Activated CD4-positive, alpha-beta T cell treated with anti-CD3 and anti-CD28 coated beads, Interleukin-2, amount 10 ng/mL, durations not matched to agents 24 days and 14 days (primary cell): ENCODE measurements around the gene THADA. TPM values are rescaled to one million over a fixed set of nuclear protein-coding genes. Genes with fewer than 3 reads are reported as not detected.
"Not testable (repeated sequence)": the region's sequence is repeated elsewhere in the genome, so short reads cannot be mapped to it uniquely, and the experiment has no call there.

Experiments
- DNase-seq: peaks from one replicate; pipeline ENCODE4 v3.0.0; 2022
- H3K27ac Mint-ChIP-seq: one replicate; pipeline ENCODE4 v1.8.0; 2022; ENCODE audit warnings: mild to moderate bottlenecking, mixed read lengths
- H3K27me3 Mint-ChIP-seq: one replicate; pipeline ENCODE4 v1.8.0; 2022; ENCODE audit warnings: mixed read lengths
- H3K36me3 Mint-ChIP-seq: one replicate; pipeline ENCODE4 v1.8.0; 2022; ENCODE audit warnings: low read depth, mild to moderate bottlenecking, mixed read lengths
- H3K4me1 Mint-ChIP-seq: one replicate; pipeline ENCODE4 v1.8.0; 2021; ENCODE audit warnings: mixed read lengths
- H3K4me3 Mint-ChIP-seq: one replicate; pipeline ENCODE4 v1.8.0; 2022; ENCODE audit warnings: mild to moderate bottlenecking, moderate library complexity, mixed read lengths
- H3K9me3 Mint-ChIP-seq: one replicate; pipeline ENCODE4 v1.8.0; 2021; ENCODE audit warnings: mixed read lengths
- intact Hi-C: fragments of 100-400 bp; cut with micrococcal nuclease; formaldehyde crosslinking; loops from one replicate; pipeline ENCODE4 v1.15.1; 2023
- total RNA-seq: library from RNA; stranded (reverse); gene quantifications from 2 replicates; pipeline ENCODE4 v1.2.3, GENCODE V29; 2022

Gene THADA
- 41.6 and 55.4 TPM in 2 replicates for total RNA-seq

GRCh38 chr2:43595603-43596412 is at the start of gene THADA:
Gene THADA (minus strand): TSS chr2:43596038. CDS start chr2:43592392, 3,646 bp downstream.
- H3K9me3 Mint-ChIP-seq: no peaks in the 10 kb centered on the region
- peak; percentile 99 for DNase-seq
- H3K4me3 Mint-ChIP-seq: peak within 1 kb of the TSS; percentile 98
- no peaks in the 10 kb centered on the region for H3K27me3 Mint-ChIP-seq
- H3K36me3 Mint-ChIP-seq: peaks cover 14% of the 10 kb centered on the region
- intact Hi-C loops: loop anchor here (2.0 to 5.0 kb wide), 3 partner anchors 369 to 465 kb away; partner anchors contain the start of genes LRPPRC and ZFP36L2
- peaks cover 28% of the 10 kb centered on the region for H3K4me1 Mint-ChIP-seq
- peak within 1 kb of the TSS; percentile 99 for H3K27ac Mint-ChIP-seq

- H3K27ac Mint-ChIP-seq: no peak overlapping the region
- peaks cover 21% of the 10 kb centered on the region for H3K27me3 Mint-ChIP-seq
- H3K4me1 Mint-ChIP-seq: no peaks in the 10 kb centered on the region
- DNase-seq: peak; percentile 8
- H3K4me3 Mint-ChIP-seq: no peak overlapping the region
- intact Hi-C loops: no loop called here
- peaks cover 4% of the 10 kb centered on the region for H3K9me3 Mint-ChIP-seq
- H3K36me3 Mint-ChIP-seq: no peaks in the 10 kb centered on the region
Observed at GRCh38 chr2:43643680-43644079, 47.8 kb upstream of the THADA start.

- peak; percentile 0 for DNase-seq
- Mint-ChIP-seq H3K4me3 (no peak overlapping the region), H3K4me1 (peaks cover 3% of the 10 kb centered on the region), H3K27ac (no peak overlapping the region), H3K27me3 (peaks cover 27% of the 10 kb centered on the region), H3K9me3 (peaks cover 4% of the 10 kb centered on the region), H3K36me3 (no peaks in the 10 kb centered on the region)
- intact Hi-C loops: no loop called here
Observed at GRCh38 chr2:43642363-43642762, 46.5 kb upstream of the THADA start.

- intact Hi-C loops: loop anchor here (5.0 kb wide), 1 partner anchor 135 kb away; the partner anchor contains the start of gene DYNC2LI1
- peak within 1 kb of the TSS; percentile 6 for H3K27ac Mint-ChIP-seq
- H3K4me1 Mint-ChIP-seq: peaks cover 10% of the 10 kb centered on the region
- H3K27me3 Mint-ChIP-seq: peaks cover 48% of the 10 kb centered on the region
- DNase-seq: peak; percentile 95
- peak within 1 kb of the TSS; percentile 85 for H3K4me3 Mint-ChIP-seq
- peaks cover 4% of the 10 kb centered on the region for H3K9me3 Mint-ChIP-seq
- no peaks in the 10 kb centered on the region for H3K36me3 Mint-ChIP-seq
Observed at GRCh38 chr2:43637030-43637803, 41.4 kb upstream of the THADA start, which contains the start of gene PLEKHH2. Gene PLEKHH2 (plus strand): TSS chr2:43637260. CDS start chr2:43644674, 7,414 bp downstream.

- intact Hi-C loops: loop anchor here (5.0 kb wide), 1 partner anchor 136 kb away; the partner anchor contains the start of gene DYNC2LI1
- H3K27me3 Mint-ChIP-seq: peaks cover 54% of the 10 kb centered on the region
- H3K4me3 Mint-ChIP-seq: peak overlapping the region; percentile 85
- H3K9me3 Mint-ChIP-seq: peaks cover 4% of the 10 kb centered on the region
- DNase-seq: peak; percentile 70
- peak overlapping the region; percentile 6 for H3K27ac Mint-ChIP-seq
- H3K4me1 Mint-ChIP-seq: peaks cover 10% of the 10 kb centered on the region
- H3K36me3 Mint-ChIP-seq: no peaks in the 10 kb centered on the region
Observed at GRCh38 chr2:43636621-43637020, 40.8 kb upstream of the THADA start.

GRCh38 chr2:43636153-43636552 is 40.3 kb upstream of the THADA start:
- H3K4me1 Mint-ChIP-seq: not testable (repeated sequence)
- intact Hi-C loops: loop anchor here (5.0 kb wide), 1 partner anchor 136 kb away; the partner anchor contains the start of gene DYNC2LI1
- peaks cover 57% of the 10 kb centered on the region for H3K27me3 Mint-ChIP-seq

GRCh38 chr2:43634604-43635306 is 38.9 kb upstream of the THADA start:
- Mint-ChIP-seq H3K4me1 (peaks cover 10% of the 10 kb centered on the region), H3K36me3 (no peaks in the 10 kb centered on the region), H3K27me3 (peaks cover 65% of the 10 kb centered on the region), H3K27ac (no peak overlapping the region), H3K4me3 (no peak overlapping the region), H3K9me3 (peaks cover 4% of the 10 kb centered on the region)
- peak; percentile 29 for DNase-seq
- intact Hi-C loops: loop anchor here (5.0 kb wide), 1 partner anchor 138 kb away; the partner anchor contains the start of gene DYNC2LI1

More at GRCh38 chr2:43636153-43636552, 40.3 kb upstream of the THADA start:
- H3K4me3 Mint-ChIP-seq: peak overlapping the region; percentile 45
- peak; percentile 45 for DNase-seq
- not testable (repeated sequence) for H3K9me3 Mint-ChIP-seq, H3K36me3 Mint-ChIP-seq, H3K27ac Mint-ChIP-seq

- H3K36me3 Mint-ChIP-seq: no peaks in the 10 kb centered on the region
- peaks cover 5% of the 10 kb centered on the region for H3K4me1 Mint-ChIP-seq
- H3K27ac Mint-ChIP-seq: no peak overlapping the region
- intact Hi-C loops: no loop called here
- no peaks in the 10 kb centered on the region for H3K9me3 Mint-ChIP-seq
- peak; percentile 29 for DNase-seq
- H3K27me3 Mint-ChIP-seq: peaks cover 66% of the 10 kb centered on the region
- no peak overlapping the region for H3K4me3 Mint-ChIP-seq
Observed at GRCh38 chr2:43631618-43632317, 35.9 kb upstream of the THADA start.

- intact Hi-C loops: no loop called here
- no peaks in the 10 kb centered on the region for H3K36me3 Mint-ChIP-seq
- H3K4me3 Mint-ChIP-seq: no peak overlapping the region
- no peaks in the 10 kb centered on the region for H3K4me1 Mint-ChIP-seq
- H3K27me3 Mint-ChIP-seq: peaks cover 33% of the 10 kb centered on the region
- peak; percentile 37 for DNase-seq
- H3K9me3 Mint-ChIP-seq: no peaks in the 10 kb centered on the region
- no peak overlapping the region for H3K27ac Mint-ChIP-seq
Observed at GRCh38 chr2:43622931-43623451, 27.2 kb upstream of the THADA start.

GRCh38 chr2:43619511-43619910 is 23.7 kb upstream of the THADA start:
- no peak overlapping the region for H3K27ac Mint-ChIP-seq
- H3K4me3 Mint-ChIP-seq: no peak overlapping the region
- peaks cover 28% of the 10 kb centered on the region for H3K27me3 Mint-ChIP-seq
- H3K36me3 Mint-ChIP-seq: no peaks in the 10 kb centered on the region
- H3K9me3 Mint-ChIP-seq: no peaks in the 10 kb centered on the region
- H3K4me1 Mint-ChIP-seq: no peaks in the 10 kb centered on the region
- intact Hi-C loops: loop anchor here (10.0 kb wide), 1 partner anchor 255 kb away; no protein-coding TSS in a partner anchor
- no peak for DNase-seq

- Mint-ChIP-seq H3K27me3 (peaks cover 12% of the 10 kb centered on the region), H3K4me1 (peaks cover 2% of the 10 kb centered on the region), H3K36me3 (no peaks in the 10 kb centered on the region), H3K4me3 (no peak overlapping the region), H3K9me3 (no peaks in the 10 kb centered on the region), H3K27ac (no peak overlapping the region)
- intact Hi-C loops: loop anchor here (10.0 kb wide), 1 partner anchor 258 kb away; no protein-coding TSS in a partner anchor
- no peak for DNase-seq
Observed at GRCh38 chr2:43616967-43617680, 21.3 kb upstream of the THADA start.

- Mint-ChIP-seq H3K27ac (no peak overlapping the region), H3K27me3 (peaks cover 5% of the 10 kb centered on the region), H3K36me3 (no peaks in the 10 kb centered on the region), H3K4me1 (peaks cover 2% of the 10 kb centered on the region), H3K4me3 (no peak overlapping the region), H3K9me3 (no peaks in the 10 kb centered on the region)
- intact Hi-C loops: loop anchor here (5.0 to 10.0 kb wide), 2 partner anchors 159 to 262 kb away; partner anchors contain the start of gene DYNC2LI1
- DNase-seq: peak; percentile 50
Observed at GRCh38 chr2:43612944-43613343, 17.1 kb upstream of the THADA start.
